NB4 (cell line): ENCODE data around the gene ZXDC.

ENCODE experiments used
- DNase-seq: peaks from one replicate; pipeline ENCODE4 v3.0.0; 2010; ENCODE audit warnings: low read depth
- H3K4me3 ChIP-seq: one replicate; pipeline ENCODE4 v1.5.1; 2011; ENCODE audit warnings: mild to moderate bottlenecking, low read depth, low read length, moderate library complexity
- MYC ChIP-seq: IDR thresholded peaks from 2 replicates; pipeline ENCODE4 v1.6.1; 2011; ENCODE audit warnings: low read depth, low read length
- POLR2A ChIP-seq: IDR thresholded peaks from 2 replicates; pipeline ENCODE4 v1.6.1; 2011; ENCODE audit warnings: mild to moderate bottlenecking; ENCODE audit not compliant: insufficient read length; ENCODE audit errors: extremely low read depth
- TF ChIP-seq, protein P1 (sequence below): IDR thresholded peaks from 2 replicates; pipeline ENCODE4 v1.6.1; 2011; ENCODE audit warnings: low read depth, low read length
- TF ChIP-seq, protein P2 (sequence below): IDR thresholded peaks from one replicate; pipeline ENCODE4 v1.5.1; 2012; ENCODE audit warnings: low read depth, low read length

ZXDC gene

DNA sequence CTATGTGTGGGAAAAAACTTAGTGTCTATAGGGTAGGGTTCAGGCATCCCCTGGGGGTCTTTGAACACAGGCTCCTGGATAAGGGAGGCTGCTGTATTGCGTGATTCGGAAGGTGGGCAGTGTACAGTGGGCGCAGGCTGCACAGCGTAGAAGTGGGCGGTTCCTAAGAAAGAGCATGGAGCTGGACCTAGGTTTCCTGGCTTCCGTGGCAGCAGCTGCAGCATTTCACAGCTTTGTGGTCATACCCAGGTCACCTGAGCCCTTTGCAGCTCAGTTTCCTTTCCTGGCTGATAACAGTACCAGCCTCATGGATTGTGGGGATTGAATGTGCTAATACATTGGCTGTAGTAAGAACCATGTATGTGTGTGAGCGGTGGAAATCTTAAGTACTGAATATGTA, 58.7 kb downstream of the ZXDC start:
- DNase-seq = no peak
- TF ChIP-seq, protein P1, sequence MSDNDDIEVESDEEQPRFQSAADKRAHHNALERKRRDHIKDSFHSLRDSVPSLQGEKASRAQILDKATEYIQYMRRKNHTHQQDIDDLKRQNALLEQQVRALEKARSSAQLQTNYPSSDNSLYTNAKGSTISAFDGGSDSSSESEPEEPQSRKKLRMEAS = no peak
- TF ChIP-seq POLR2A (no peak), MYC (no peak)
- TF ChIP-seq, protein P2, sequence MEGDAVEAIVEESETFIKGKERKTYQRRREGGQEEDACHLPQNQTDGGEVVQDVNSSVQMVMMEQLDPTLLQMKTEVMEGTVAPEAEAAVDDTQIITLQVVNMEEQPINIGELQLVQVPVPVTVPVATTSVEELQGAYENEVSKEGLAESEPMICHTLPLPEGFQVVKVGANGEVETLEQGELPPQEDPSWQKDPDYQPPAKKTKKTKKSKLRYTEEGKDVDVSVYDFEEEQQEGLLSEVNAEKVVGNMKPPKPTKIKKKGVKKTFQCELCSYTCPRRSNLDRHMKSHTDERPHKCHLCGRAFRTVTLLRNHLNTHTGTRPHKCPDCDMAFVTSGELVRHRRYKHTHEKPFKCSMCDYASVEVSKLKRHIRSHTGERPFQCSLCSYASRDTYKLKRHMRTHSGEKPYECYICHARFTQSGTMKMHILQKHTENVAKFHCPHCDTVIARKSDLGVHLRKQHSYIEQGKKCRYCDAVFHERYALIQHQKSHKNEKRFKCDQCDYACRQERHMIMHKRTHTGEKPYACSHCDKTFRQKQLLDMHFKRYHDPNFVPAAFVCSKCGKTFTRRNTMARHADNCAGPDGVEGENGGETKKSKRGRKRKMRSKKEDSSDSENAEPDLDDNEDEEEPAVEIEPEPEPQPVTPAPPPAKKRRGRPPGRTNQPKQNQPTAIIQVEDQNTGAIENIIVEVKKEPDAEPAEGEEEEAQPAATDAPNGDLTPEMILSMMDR = no peak
- no peak overlapping the region for H3K4me3 ChIP-seq

DNA sequence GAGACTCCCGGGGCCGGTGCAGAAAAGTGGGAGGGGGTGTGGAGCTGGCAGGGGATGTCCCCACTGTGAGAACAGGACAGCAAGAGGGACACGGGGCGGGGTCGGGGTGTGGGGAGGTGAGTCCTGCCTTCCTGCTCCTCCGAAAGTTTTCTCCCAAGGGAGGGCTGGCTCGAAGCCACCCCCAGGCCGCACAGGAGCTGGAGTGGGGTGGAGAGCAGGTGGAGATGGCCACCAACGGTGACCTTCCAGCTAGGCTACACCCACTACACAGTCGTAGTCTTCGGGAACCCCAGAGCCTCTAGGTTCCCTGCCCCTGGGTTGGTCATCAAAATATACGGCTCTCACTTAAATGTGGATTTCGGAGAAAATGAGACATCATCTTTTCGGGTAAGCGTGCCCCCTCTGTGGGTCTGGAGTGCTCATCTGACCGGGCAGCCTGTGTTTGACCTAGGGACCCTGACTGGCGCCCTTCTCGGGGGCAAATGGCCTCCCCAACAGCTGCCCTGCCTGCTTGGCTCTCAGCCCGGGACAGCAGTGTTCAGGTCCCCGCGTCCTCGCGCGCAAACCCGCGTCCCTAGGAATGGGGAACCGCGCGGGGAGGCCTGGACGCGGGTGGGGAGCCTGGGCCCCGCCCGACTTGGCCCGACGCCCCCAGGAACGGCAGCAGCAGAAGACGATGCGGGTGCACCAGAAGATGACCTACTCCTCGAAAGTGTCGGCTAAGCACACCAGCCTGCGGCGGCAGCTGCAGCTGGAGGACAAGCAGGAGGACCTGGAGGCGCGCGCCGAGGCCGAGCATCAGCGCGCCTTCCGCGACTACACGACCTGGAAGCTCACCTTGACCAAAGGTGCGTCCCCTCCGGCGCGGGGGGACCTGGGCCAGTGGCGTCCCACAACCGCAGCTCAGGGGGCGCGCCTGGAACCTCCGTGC, 59.8 kb downstream of the ZXDC start:
- TF ChIP-seq, protein P2 = no peak
- no peak for TF ChIP-seq POLR2A
- TF ChIP-seq, protein P1 = no peak
- TF ChIP-seq MYC = no peak
- DNase-seq = no peak
- H3K4me3 ChIP-seq = no peak overlapping the region

DNA sequence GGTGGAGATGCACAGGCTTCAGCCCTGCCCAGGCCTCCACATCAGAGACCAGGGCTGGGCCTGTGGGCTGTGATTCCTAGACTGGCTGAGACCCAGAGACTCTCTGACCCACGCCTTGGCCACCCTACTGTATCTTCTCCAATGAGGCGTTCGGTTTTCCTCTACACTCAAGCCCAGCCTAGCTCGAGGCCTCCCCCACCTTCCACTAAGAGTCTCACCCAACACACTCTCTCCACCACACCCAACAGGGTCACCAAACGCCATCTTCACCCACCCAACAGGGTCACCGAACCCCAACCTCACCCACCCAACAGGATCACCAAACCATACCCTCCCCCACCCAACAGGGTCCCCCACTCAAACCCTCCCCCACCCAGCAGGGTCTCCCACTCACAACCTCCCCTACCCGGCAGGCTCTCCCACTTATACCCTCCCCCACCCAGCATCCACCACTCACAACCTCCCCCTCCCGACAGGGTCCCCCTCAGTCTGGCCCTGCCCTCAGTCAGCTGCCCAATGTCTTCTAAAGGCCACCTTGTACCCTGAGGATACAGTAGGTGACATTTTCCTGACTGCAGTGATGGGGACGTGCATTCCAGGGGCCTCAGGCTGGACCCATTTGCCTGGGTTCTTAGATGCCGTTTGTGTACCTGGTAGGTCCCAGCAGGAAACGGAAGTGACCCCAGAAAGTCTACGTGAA, 60.6 kb downstream of the ZXDC start:
- TF ChIP-seq, protein P1 = no peak
- no peak for TF ChIP-seq POLR2A
- TF ChIP-seq, protein P2 = no peak
- no peak for TF ChIP-seq MYC
- no peak overlapping the region for H3K4me3 ChIP-seq
- no peak for DNase-seq

DNA sequence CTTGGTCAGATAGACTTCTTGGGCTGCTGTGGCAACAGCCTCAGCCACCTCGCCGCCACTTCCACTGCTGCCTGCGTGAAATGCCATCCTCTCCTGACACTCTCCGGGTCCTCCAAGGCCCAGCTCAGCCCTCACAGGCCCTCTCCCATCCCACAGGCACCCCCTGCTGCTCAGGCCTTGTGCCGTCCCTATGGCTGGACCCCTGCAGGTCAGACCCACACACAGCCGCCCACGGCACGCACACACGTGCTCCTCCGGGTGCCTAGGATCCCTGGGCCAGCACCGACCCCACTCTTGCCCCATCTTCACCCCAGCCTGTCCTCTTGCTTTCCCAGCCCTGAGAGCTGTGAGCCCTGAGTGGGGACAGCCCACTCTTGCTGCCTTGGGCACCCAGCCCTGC, 61.3 kb downstream of the ZXDC start:
- no peak for TF ChIP-seq POLR2A
- no peak for DNase-seq
- H3K4me3 ChIP-seq = no peak overlapping the region

DNA sequence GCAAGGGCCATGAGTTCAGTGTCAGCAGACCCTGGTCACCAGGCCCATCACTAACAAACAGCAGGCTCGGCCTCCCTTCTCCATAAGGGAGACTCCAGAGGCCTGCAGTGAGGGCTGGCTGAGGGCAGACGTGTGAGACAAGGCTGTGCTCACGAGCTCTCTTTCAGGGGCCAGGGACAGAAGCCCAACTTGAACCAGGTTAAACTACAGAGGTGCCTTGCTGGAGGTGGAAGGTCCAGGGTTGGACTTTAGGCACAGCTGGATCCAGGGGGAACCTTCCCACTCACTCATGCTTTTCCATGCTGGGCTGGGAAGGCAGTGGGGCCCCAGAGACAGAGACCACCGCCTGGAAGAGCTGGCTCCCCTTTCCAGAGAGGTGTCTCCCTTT, 62.0 kb downstream of the ZXDC start:
- no peak for DNase-seq
- H3K4me3 ChIP-seq = no peak overlapping the region
- TF ChIP-seq, protein P1 = no peak
- no peak for TF ChIP-seq POLR2A
- TF ChIP-seq, protein P2 = no peak
- TF ChIP-seq MYC = no peak

DNA sequence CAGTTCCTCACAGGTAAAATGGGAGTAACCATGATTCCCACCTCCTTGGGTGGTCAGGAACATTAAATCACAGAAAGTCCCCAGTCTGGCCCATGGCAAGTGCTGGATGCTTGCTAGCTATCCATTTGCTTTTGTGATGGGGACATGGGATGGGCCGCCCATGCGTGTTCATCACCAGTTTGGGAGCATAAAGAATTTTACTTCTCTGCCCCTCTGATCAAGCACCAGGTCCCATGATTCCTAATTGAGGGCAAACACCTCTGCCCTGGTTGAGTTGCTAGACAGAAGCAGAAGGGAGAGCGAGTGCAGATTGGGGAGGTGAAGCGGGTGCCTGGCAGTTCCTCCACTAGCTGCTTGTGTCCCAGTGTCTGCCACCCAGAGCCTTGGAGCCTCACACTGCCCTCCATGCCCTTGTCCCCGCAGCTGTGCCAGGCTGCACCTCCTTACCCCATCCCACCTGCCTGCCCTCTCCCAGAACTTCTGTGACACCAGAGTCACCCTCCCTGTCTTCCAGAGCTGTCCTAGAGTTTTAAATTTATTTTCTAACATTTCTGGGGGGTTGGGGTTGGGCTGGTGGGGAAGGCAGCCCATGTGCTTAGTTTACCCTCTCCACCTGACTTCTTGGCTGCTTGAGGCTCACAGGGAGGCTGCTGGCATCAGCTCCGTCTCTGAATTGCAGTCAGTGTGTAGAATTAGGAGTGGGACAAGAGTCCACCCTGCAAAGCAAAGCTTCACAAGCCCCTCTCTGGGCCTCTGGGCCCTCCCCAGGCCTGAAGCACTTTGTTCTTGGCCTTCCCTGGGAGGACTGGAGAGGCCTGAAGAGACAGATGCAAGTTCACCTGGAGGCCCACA, 62.6 kb downstream of the ZXDC start:
- TF ChIP-seq, protein P1 = no peak
- TF ChIP-seq MYC = no peak
- TF ChIP-seq, protein P2 = no peak
- TF ChIP-seq POLR2A = no peak
- no peak for DNase-seq
- no peak overlapping the region for H3K4me3 ChIP-seq
